HEK293 (cell line): ENCODE data around the gene BTBD7.

Source experiments
- CTCF ChIA-PET: fragments of 350-600 bp; formaldehyde crosslinking; extraction: SDS; loops from one replicate; lab custom pipeline; 2021; ENCODE audit warnings: antibody characterized with exemption; lab: Yijun Ruan, JAX
- POLR2A ChIA-PET: fragments of 300-600 bp; formaldehyde crosslinking; extraction: SDS; loops from one replicate; lab custom pipeline; 2020; ENCODE audit warnings: antibody characterized with exemption, inconsistent platforms; lab: Yijun Ruan, JAX
- H3K27ac ChIP-seq: fragments of 200-500 bp; sonication (Bioruptor generic); 2 replicates; pipeline ENCODE4 v1.5.1; 2014; ENCODE audit warnings: low read depth, low read length, control low read depth, inconsistent platforms; ENCODE audit errors: extremely low read depth
- H3K36me3 ChIP-seq, 2 experiments: fragments of 200-500 bp in 1 of 2; sonication (Bioruptor generic) in 1 of 2; 1 replicate in 1 of 2; 2 replicates in 1 of 2; pipeline ENCODE4 v1.5.1; 2014 to 2017; ENCODE audit warnings: inconsistent platforms in 2 of 2, low read length in 2 of 2; ENCODE audit not compliant: control insufficient read depth in 2 of 2, insufficient read depth in 1 of 2
- H3K4me1 ChIP-seq: fragments of 200-500 bp; sonication (Bioruptor generic); 2 replicates; pipeline ENCODE4 v1.5.1; 2014; ENCODE audit warnings: mild to moderate bottlenecking, low read length, inconsistent platforms; ENCODE audit not compliant: control insufficient read depth, insufficient read depth
- H3K4me3 ChIP-seq: 2 replicates; pipeline ENCODE4 v1.5.1; 2011; ENCODE audit warnings: low read depth, mild to moderate bottlenecking, control low read depth, low read length, moderate library complexity
- H3K9me3 ChIP-seq: fragments of 200-500 bp; sonication (Bioruptor generic); 2 replicates; pipeline ENCODE4 v1.5.1; 2014; ENCODE audit warnings: low read depth, low read length, inconsistent platforms; ENCODE audit not compliant: control insufficient read depth, insufficient read depth
- GFI1B ChIP-seq: fragments of 450-650 bp; formaldehyde crosslinking; IDR thresholded peaks from 2 replicates; pipeline ENCODE4 v1.5.1; 2016; ENCODE audit warnings: missing biosample characterization, missing genetic modification characterization
- KLF16 ChIP-seq: fragments of 450-650 bp; formaldehyde crosslinking; IDR thresholded peaks from 2 replicates; pipeline ENCODE4 v1.5.1; 2017; ENCODE audit warnings: missing biosample characterization, missing genetic modification characterization
- MEIS1 ChIP-seq: sonication (generic); formaldehyde crosslinking; IDR thresholded peaks from 2 replicates; pipeline ENCODE4 v1.8.1; 2022; ENCODE audit warnings: missing genetic modification reagents, mild to moderate bottlenecking, borderline replicate concordance
- PRDM10 ChIP-seq: fragments of 450-650 bp; formaldehyde crosslinking; IDR thresholded peaks from 2 replicates; pipeline ENCODE4 v1.5.1; 2016; ENCODE audit warnings: missing biosample characterization, missing genetic modification characterization
- SCRT1 ChIP-seq: fragments of 450-650 bp; formaldehyde crosslinking; IDR thresholded peaks from 2 replicates; pipeline ENCODE4 v1.5.1; 2016; ENCODE audit warnings: missing biosample characterization, missing genetic modification characterization, borderline replicate concordance
- ZBTB21 ChIP-seq: fragments of 450-650 bp; formaldehyde crosslinking; IDR thresholded peaks from 2 replicates; pipeline ENCODE4 v1.5.1; 2017; ENCODE audit warnings: missing biosample characterization, missing genetic modification characterization
- ZBTB48 ChIP-seq: fragments of 450-650 bp; formaldehyde crosslinking; IDR thresholded peaks from 2 replicates; pipeline ENCODE4 v1.5.1; 2016; ENCODE audit warnings: missing biosample characterization, missing genetic modification characterization
- ZNF16 ChIP-seq: fragments of 450-650 bp; formaldehyde crosslinking; IDR thresholded peaks from 2 replicates; pipeline ENCODE4 v1.5.1; 2016; ENCODE audit warnings: low read depth, missing biosample characterization, missing genetic modification characterization
- ZNF169 ChIP-seq: fragments of 450-650 bp; formaldehyde crosslinking; IDR thresholded peaks from 2 replicates; pipeline ENCODE4 v1.5.1; 2016; ENCODE audit warnings: missing biosample characterization, missing genetic modification characterization
- ZNF175 ChIP-seq: fragments of 450-650 bp; formaldehyde crosslinking; IDR thresholded peaks from 2 replicates; pipeline ENCODE4 v1.5.1; 2016; ENCODE audit warnings: missing biosample characterization, missing genetic modification characterization
- ZNF221 ChIP-seq: fragments of 450-650 bp; formaldehyde crosslinking; IDR thresholded peaks from 2 replicates; pipeline ENCODE4 v1.5.1; 2017; ENCODE audit warnings: missing biosample characterization, missing genetic modification characterization, borderline replicate concordance
- ZNF311 ChIP-seq: fragments of 450-650 bp; formaldehyde crosslinking; IDR thresholded peaks from 2 replicates; pipeline ENCODE4 v1.5.1; 2017; ENCODE audit warnings: missing biosample characterization, missing genetic modification characterization, borderline replicate concordance
- ZNF488 ChIP-seq: fragments of 450-650 bp; formaldehyde crosslinking; IDR thresholded peaks from 2 replicates; pipeline ENCODE4 v1.5.1; 2016; ENCODE audit warnings: missing biosample characterization, missing genetic modification characterization
- ZNF510 ChIP-seq: fragments of 450-650 bp; formaldehyde crosslinking; IDR thresholded peaks from 2 replicates; pipeline ENCODE4 v1.5.1; 2018; ENCODE audit warnings: mild to moderate bottlenecking, missing genetic modification characterization, missing biosample characterization; ENCODE audit not compliant: insufficient replicate concordance
- ZNF518A ChIP-seq: fragments of 450-650 bp; formaldehyde crosslinking; conservative IDR thresholded peaks from 2 replicates; pipeline ENCODE4 v1.5.1; 2016; ENCODE audit warnings: low read depth, missing biosample characterization, missing genetic modification characterization
- ZNF639 ChIP-seq: fragments of 450-650 bp; formaldehyde crosslinking; IDR thresholded peaks from 2 replicates; pipeline ENCODE4 v1.5.1; 2016; ENCODE audit warnings: missing biosample characterization, missing genetic modification characterization
- ZNF768 ChIP-seq: fragments of 450-650 bp; formaldehyde crosslinking; IDR thresholded peaks from 2 replicates; pipeline ENCODE4 v1.5.1; 2018; ENCODE audit warnings: missing biosample characterization, mild to moderate bottlenecking, missing genetic modification characterization
- ZNF785 ChIP-seq: fragments of 450-650 bp; formaldehyde crosslinking; IDR thresholded peaks from 2 replicates; pipeline ENCODE4 v1.5.1; 2016; ENCODE audit warnings: missing biosample characterization, missing genetic modification characterization
- ZSCAN30 ChIP-seq: fragments of 450-650 bp; IDR thresholded peaks from 2 replicates; pipeline ENCODE4 v1.5.1; 2018; ENCODE audit warnings: missing biosample characterization, mild to moderate bottlenecking, missing genetic modification characterization, moderate library complexity

BTBD7 gene

GRCh38 chr14:93249128-93249831 is 83.6 kb downstream of the BTBD7 start:
- ChIA-PET POLR2A (no interaction called here), CTCF (interaction anchor here (0.7 to 1.0 kb wide), 2 partner anchors 71 to 226 kb away, joined by 3 read pairs; no protein-coding TSS in a partner anchor)
- TF ChIP-seq SCRT1 (tag by site-specific recombination) = 0 out of 2 replicates have a peak, but pooled peaks have one; percentile 29
- no peak for TF ChIP-seq ZNF639 (tag by site-specific recombination)
- TF ChIP-seq KLF16 = no peak
- no peak for TF ChIP-seq PRDM10
- no peak for TF ChIP-seq ZSCAN30
- no peaks in the 10 kb centered on the region; the same call in 1 of the 2 replicates for H3K4me1 ChIP-seq
- no peak overlapping the region for H3K27ac ChIP-seq
- H3K4me3 ChIP-seq = no peak overlapping the region
- peaks cover 23 to 50% of the 10 kb centered on the region in 2 experiments for H3K36me3 ChIP-seq
- no peaks in the 10 kb centered on the region for H3K9me3 ChIP-seq

- H3K4me3 ChIP-seq = no peak overlapping the region
- H3K36me3 ChIP-seq = peaks cover 17 to 60% of the 10 kb centered on the region in 2 experiments
- TF ChIP-seq ZBTB21 (no peak), ZBTB48 (tag by site-specific recombination) (no peak), MEIS1 (no peak), ZNF221 (no peak), ZNF169 (tag by site-specific recombination) (no peak)
- CTCF ChIA-PET = no interaction called here
- no peak overlapping the region for H3K27ac ChIP-seq
- H3K9me3 ChIP-seq = no peaks in the 10 kb centered on the region
- H3K4me1 ChIP-seq = no peaks in the 10 kb centered on the region; the same call in 1 of the 2 replicates
- POLR2A ChIA-PET = no interaction called here
These were observed 86.3 kb downstream of the BTBD7 start for GRCh38 chr14:93246534-93246933.

- POLR2A ChIA-PET = no interaction called here
- CTCF ChIA-PET = no interaction called here
- no peaks in the 10 kb centered on the region; the same call in 1 of the 2 replicates for H3K4me1 ChIP-seq
- peaks cover 17 to 61% of the 10 kb centered on the region in 2 experiments for H3K36me3 ChIP-seq
- H3K9me3 ChIP-seq = no peaks in the 10 kb centered on the region
- H3K4me3 ChIP-seq = no peak overlapping the region
- H3K27ac ChIP-seq = no peak overlapping the region
- TF ChIP-seq ZNF510 (tag by site-specific recombination) = no peak
- no peak for TF ChIP-seq GFI1B (tag by site-specific recombination)
- TF ChIP-seq ZNF16 (tag by site-specific recombination) = no peak
- TF ChIP-seq ZNF488 = no peak
- TF ChIP-seq ZNF175 = no peak
- TF ChIP-seq ZBTB48 (tag by site-specific recombination) = no peak
- TF ChIP-seq ZNF518A (tag by site-specific recombination) = no peak
- TF ChIP-seq ZNF768 (tag by site-specific recombination) = no peak
- TF ChIP-seq ZNF311 (tag by site-specific recombination) = no peak
- no peak for TF ChIP-seq ZNF785 (tag by site-specific recombination)
These were observed 86.9 kb downstream of the BTBD7 start for GRCh38 chr14:93245764-93246420.
